H9 (cell line): ENCODE measurements around the gene PDE4B. TPM values are rescaled to one million over a fixed set of nuclear protein-coding genes. Genes with fewer than 3 reads are reported as not detected.

ENCODE experiments used
- DNase-seq: peaks from one replicate; pipeline ENCODE4 v3.0.0-alpha.2; 2017
- H2AFZ ChIP-seq: one replicate; pipeline ENCODE4 v1.6.1; 2013; ENCODE audit warnings: mild to moderate bottlenecking, low read length, control low read depth, moderate library complexity
- H2AK5ac ChIP-seq: 2 replicates; pipeline ENCODE4 v1.6.1; 2013; ENCODE audit warnings: low read length, control low read depth, mixed read lengths; ENCODE audit not compliant: insufficient read length
- H2BK120ac ChIP-seq: one replicate; pipeline ENCODE4 v1.6.1; 2013; ENCODE audit warnings: low read depth, mild to moderate bottlenecking, low read length, control low read depth, inconsistent platforms; ENCODE audit not compliant: poor library complexity, severe bottlenecking
- H2BK12ac ChIP-seq: 2 replicates; pipeline ENCODE4 v1.6.1; 2013; ENCODE audit warnings: low read length, control low read depth, mixed read lengths, low read depth; ENCODE audit not compliant: insufficient read length
- H2BK15ac ChIP-seq: 2 replicates; pipeline ENCODE4 v1.6.1; 2013; ENCODE audit warnings: low read depth, low read length, control low read depth
- H2BK20ac ChIP-seq: one replicate; pipeline ENCODE4 v1.6.1; 2013; ENCODE audit warnings: low read depth, mild to moderate bottlenecking, low read length, control low read depth, inconsistent platforms; ENCODE audit not compliant: poor library complexity, severe bottlenecking
- H2BK5ac ChIP-seq: 2 replicates; pipeline ENCODE4 v1.6.1; 2013; ENCODE audit warnings: low read length, control low read depth, mixed read lengths; ENCODE audit not compliant: insufficient read length
- H3K14ac ChIP-seq: 2 replicates; pipeline ENCODE4 v1.6.1; 2013; ENCODE audit warnings: low read length, control low read depth; ENCODE audit not compliant: insufficient read depth
- H3K18ac ChIP-seq: 2 replicates; pipeline ENCODE4 v1.6.1; 2013; ENCODE audit warnings: low read depth, mild to moderate bottlenecking, mixed read lengths, low read length, control low read depth; ENCODE audit not compliant: insufficient read length
- H3K23ac ChIP-seq: 2 replicates; pipeline ENCODE4 v1.6.1; 2013; ENCODE audit warnings: low read length, control low read depth, mixed read lengths, low read depth; ENCODE audit not compliant: insufficient read length
- H3K23me2 ChIP-seq: 2 replicates; pipeline ENCODE4 v1.6.1; 2013; ENCODE audit warnings: low read depth, mild to moderate bottlenecking, mixed read lengths, low read length, control low read depth; ENCODE audit not compliant: insufficient read length, poor library complexity, severe bottlenecking
- H3K27ac ChIP-seq: 2 replicates; pipeline ENCODE4 v1.5.1; 2013; ENCODE audit warnings: low read length, control low read depth, mixed read lengths, low read depth; ENCODE audit not compliant: insufficient read length
- H3K27me3 ChIP-seq: 2 replicates; pipeline ENCODE4 v1.6.1; 2013; ENCODE audit warnings: low read length, control low read depth, inconsistent platforms; ENCODE audit not compliant: insufficient read depth
- H3K4ac ChIP-seq: 2 replicates; pipeline ENCODE4 v1.6.1; 2013; ENCODE audit warnings: low read depth, mild to moderate bottlenecking, control low read depth, inconsistent platforms, low read length, moderate library complexity
- H3K4me1 ChIP-seq: 2 replicates; pipeline ENCODE4 v1.6.1; 2013; ENCODE audit warnings: low read length, control low read depth, inconsistent platforms; ENCODE audit not compliant: insufficient read depth
- H3K4me2 ChIP-seq: 2 replicates; pipeline ENCODE4 v1.6.1; 2013; ENCODE audit warnings: low read length, control low read depth, mixed read lengths; ENCODE audit not compliant: insufficient read length, insufficient read depth
- H3K56ac ChIP-seq: 2 replicates; pipeline ENCODE4 v1.6.1; 2013; ENCODE audit warnings: low read depth, mild to moderate bottlenecking, mixed read lengths, low read length, control low read depth; ENCODE audit not compliant: insufficient read length
- H3K79me1 ChIP-seq: 2 replicates; pipeline ENCODE4 v1.6.1; 2013; ENCODE audit warnings: low read depth, mild to moderate bottlenecking, moderate library complexity, low read length, control low read depth, inconsistent platforms; ENCODE audit not compliant: insufficient read depth, poor library complexity, severe bottlenecking
- H3K79me2 ChIP-seq: 2 replicates; pipeline ENCODE4 v1.6.1; 2013; ENCODE audit warnings: low read length, control low read depth, inconsistent platforms; ENCODE audit not compliant: insufficient read depth
- H3K9ac ChIP-seq: 2 replicates; pipeline ENCODE4 v1.6.1; 2013; ENCODE audit warnings: low read length, control low read depth, mixed read lengths; ENCODE audit not compliant: insufficient read length; ENCODE audit errors: extremely low read depth
- H3K9me3 ChIP-seq: one replicate; pipeline ENCODE4 v1.6.1; 2013; ENCODE audit warnings: low read depth, low read length, inconsistent platforms; ENCODE audit not compliant: control insufficient read depth
- H3T11ph ChIP-seq: one replicate; pipeline ENCODE4 v1.6.1; 2013; ENCODE audit warnings: mild to moderate bottlenecking, low read length, control low read depth, inconsistent platforms
- H4K20me1 ChIP-seq: one replicate; pipeline ENCODE4 v1.6.1; 2013; ENCODE audit not compliant: control insufficient read depth, insufficient read length, insufficient read depth
- H4K5ac ChIP-seq: 2 replicates; pipeline ENCODE4 v1.6.1; 2013; ENCODE audit warnings: low read depth, mild to moderate bottlenecking, mixed read lengths, low read length, control low read depth; ENCODE audit not compliant: insufficient read length
- H4K8ac ChIP-seq: replicated peaks from 2 replicates; pipeline ENCODE4 v1.6.1; 2013; ENCODE audit warnings: low read length, control low read depth, mixed read lengths, low read depth; ENCODE audit not compliant: insufficient read length
- H4K91ac ChIP-seq: 2 replicates; pipeline ENCODE4 v1.6.1; 2013; ENCODE audit warnings: low read depth, mild to moderate bottlenecking, moderate library complexity, mixed read lengths, low read length, control low read depth; ENCODE audit not compliant: insufficient read length
- H3K27ac Mint-ChIP-seq, 3 experiments: 2 replicates in 2 of 3; 3 replicates in 1 of 3; pipeline ENCODE4 v1.8.0; 2020 to 2021; ENCODE audit warnings: mixed read lengths in 3 of 3, mild to moderate bottlenecking in 1 of 3, moderate library complexity in 1 of 3
- H3K27me3 Mint-ChIP-seq: 2 replicates; pipeline ENCODE4 v1.8.0; 2021; ENCODE audit warnings: low read depth, mild to moderate bottlenecking, moderate library complexity, mixed read lengths
- H3K36me3 Mint-ChIP-seq, 3 experiments: 2 replicates in 2 of 3; 3 replicates in 1 of 3; pipeline ENCODE4 v1.8.0; 2020 to 2021; ENCODE audit warnings: low read depth in 3 of 3, mixed read lengths in 3 of 3; ENCODE audit not compliant: insufficient read depth in 1 of 3
- H3K4me1 Mint-ChIP-seq, 2 experiments: 2 replicates each; pipeline ENCODE4 v1.8.0; 2020; ENCODE audit warnings: mixed read lengths in 2 of 2
- H3K4me3 Mint-ChIP-seq, 2 experiments: 2 replicates in 1 of 2; 3 replicates in 1 of 2; pipeline ENCODE4 v1.8.0; 2020 to 2021; ENCODE audit warnings: mild to moderate bottlenecking in 2 of 2, mixed read lengths in 2 of 2, moderate library complexity in 1 of 2
- H3K9me3 Mint-ChIP-seq, 2 experiments: 2 replicates in 1 of 2; 3 replicates in 1 of 2; pipeline ENCODE4 v1.8.0; 2020; ENCODE audit warnings: mild to moderate bottlenecking in 2 of 2, mixed read lengths in 2 of 2, moderate library complexity in 1 of 2
- WGBS: extraction: QIAGEN DNeasy Blood & Tissue Kit; methylation state at CpG from one replicate; pipeline ENCODE4 v1.1.7; 2013; ENCODE audit warnings: missing lambda C conversion rate, low lambda C conversion rate, mixed read lengths; ENCODE audit not compliant: insufficient read length; ENCODE audit errors: extremely low coverage; 5-methylcytosine and 5-hydroxymethylcytosine counted together
- total RNA-seq: library from RNA; stranded (reverse); gene quantifications from 2 replicates; pipeline ENCODE4 v1.2.1, GENCODE V29; 2021
- TF ChIP-seq, protein P1 (sequence below): fragments of 200-600 bp; sonication (generic); conservative IDR thresholded peaks from 3 replicates; pipeline ENCODE4 v1.8.0; 2021; ENCODE audit warnings: antibody characterized with exemption, mild to moderate bottlenecking

Gene PDE4B
- total RNA-seq, 1 experiment from 2014 or later = 19.8 TPM

DNA sequence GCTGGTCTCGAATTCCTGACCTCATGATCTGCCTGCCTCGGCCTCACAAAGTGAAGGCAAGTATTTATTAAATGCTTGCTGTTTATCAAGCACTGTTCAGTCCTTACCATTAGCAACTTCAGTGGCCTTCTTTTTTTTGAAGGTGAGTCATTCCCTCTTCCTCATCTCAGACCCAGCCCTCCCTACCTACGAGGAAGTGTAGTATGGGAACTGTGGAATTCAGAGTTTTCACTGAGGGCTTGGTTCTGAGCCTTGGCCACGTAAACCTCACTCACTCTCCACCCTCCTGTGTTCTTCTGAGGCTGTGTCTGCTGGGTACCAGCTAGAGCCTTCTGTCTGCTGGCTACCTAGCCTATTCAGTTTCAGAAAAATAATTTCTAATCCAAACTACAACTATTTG is 523.0 kb downstream of the PDE4B start:
- Histone ChIP-seq H3K4me2 (no peak overlapping the region), H4K20me1 (no peaks in the 10 kb centered on the region), H3K14ac (no peak overlapping the region), H3K27ac (no peak overlapping the region), H2BK5ac (no peak overlapping the region), H3K56ac (no peak overlapping the region), H3K79me1 (no peaks in the 10 kb centered on the region), H2BK15ac (no peak overlapping the region), H4K91ac (no peak overlapping the region), H2AFZ (no peak overlapping the region), H3K79me2 (no peaks in the 10 kb centered on the region), H3K27me3 (no peaks in the 10 kb centered on the region), H3K4me1 (no peaks in the 10 kb centered on the region), H3K18ac (no peak overlapping the region), H3K4ac (no peak overlapping the region), H3K23ac (no peak overlapping the region), H2BK120ac (no peak overlapping the region), H2BK20ac (no peak overlapping the region), H4K5ac (no peak overlapping the region), H2BK12ac (no peak overlapping the region), H4K8ac (no peak overlapping the region), H2AK5ac (no peak overlapping the region), H3K9ac (no peak overlapping the region), H3T11ph (no peak overlapping the region), H3K23me2 (no peaks in the 10 kb centered on the region), H3K9me3 (no peaks in the 10 kb centered on the region)
- Mint-ChIP-seq H3K4me1 (0 out of 4 replicates have a peak, but pooled peaks cover 0 to 2% of the 10 kb centered on the region in 2 experiments), H3K27ac (no peak overlapping the region), H3K9me3 (no peaks in the 10 kb centered on the region; a peak in 1 of 5 replicates), H3K4me3 (no peak overlapping the region), H3K27me3 (no peaks in the 10 kb centered on the region), H3K36me3 (no peaks in the 10 kb centered on the region)
- WGBS = no CpG with 5 or more reads among the region's 4 CpGs
- TF ChIP-seq, protein P1, sequence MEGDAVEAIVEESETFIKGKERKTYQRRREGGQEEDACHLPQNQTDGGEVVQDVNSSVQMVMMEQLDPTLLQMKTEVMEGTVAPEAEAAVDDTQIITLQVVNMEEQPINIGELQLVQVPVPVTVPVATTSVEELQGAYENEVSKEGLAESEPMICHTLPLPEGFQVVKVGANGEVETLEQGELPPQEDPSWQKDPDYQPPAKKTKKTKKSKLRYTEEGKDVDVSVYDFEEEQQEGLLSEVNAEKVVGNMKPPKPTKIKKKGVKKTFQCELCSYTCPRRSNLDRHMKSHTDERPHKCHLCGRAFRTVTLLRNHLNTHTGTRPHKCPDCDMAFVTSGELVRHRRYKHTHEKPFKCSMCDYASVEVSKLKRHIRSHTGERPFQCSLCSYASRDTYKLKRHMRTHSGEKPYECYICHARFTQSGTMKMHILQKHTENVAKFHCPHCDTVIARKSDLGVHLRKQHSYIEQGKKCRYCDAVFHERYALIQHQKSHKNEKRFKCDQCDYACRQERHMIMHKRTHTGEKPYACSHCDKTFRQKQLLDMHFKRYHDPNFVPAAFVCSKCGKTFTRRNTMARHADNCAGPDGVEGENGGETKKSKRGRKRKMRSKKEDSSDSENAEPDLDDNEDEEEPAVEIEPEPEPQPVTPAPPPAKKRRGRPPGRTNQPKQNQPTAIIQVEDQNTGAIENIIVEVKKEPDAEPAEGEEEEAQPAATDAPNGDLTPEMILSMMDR = no peak
- no peak for DNase-seq
